ENCODE results near the gene ANKRD44. TPM values are rescaled to one million over a fixed set of nuclear protein-coding genes. Genes with fewer than 3 reads are reported as not detected.

Gene ANKRD44
- total RNA-seq, 1 donor from 2014 or later = 8.1 TPM

DNA sequence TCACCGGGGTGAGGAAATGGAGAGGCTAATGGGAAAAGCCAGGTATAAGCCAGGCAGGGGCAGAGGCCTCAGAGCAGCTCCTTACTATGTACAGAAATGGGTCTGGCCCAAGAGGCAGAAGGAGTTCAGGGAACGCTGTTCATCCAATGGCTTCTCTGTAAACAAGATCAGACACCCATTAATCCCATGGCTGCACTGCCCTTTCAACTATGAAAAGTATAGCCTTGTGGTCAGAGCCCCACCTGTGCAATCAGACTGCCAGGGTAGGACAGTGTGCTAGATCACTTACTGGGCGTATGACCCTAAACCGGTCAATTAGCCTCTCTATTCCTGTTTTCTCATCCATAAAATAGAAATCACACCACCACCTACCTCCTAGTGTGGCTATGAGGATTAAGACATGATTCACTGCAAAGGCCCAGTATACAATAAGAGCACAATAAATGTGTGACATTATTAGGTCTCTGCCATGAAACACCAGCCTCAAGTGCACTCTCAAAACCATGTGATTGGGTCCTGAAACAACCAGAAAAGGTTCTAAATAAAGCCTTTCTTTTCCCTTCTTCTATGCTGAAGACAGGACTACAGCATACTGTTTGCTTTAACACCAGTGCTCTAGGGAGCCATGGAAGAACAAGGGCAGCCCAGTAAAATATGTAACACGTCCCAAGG is 4.4 kb downstream of the ANKRD44 start:
- H3K4me1 Mint-ChIP-seq (ENCODE audit: unreplicated experiment) = peaks cover 24% of the 10 kb centered on the region
- H3K36me3 Mint-ChIP-seq (ENCODE audit: low read depth, unreplicated experiment) = no peaks in the 10 kb centered on the region
- no peak overlapping the region for H3K4me3 Mint-ChIP-seq (ENCODE audit: unreplicated experiment)

GRCh38 chr2:197304556-197305011 is 6.0 kb downstream of the ANKRD44 start:
- Mint-ChIP-seq H3K27ac (ENCODE audit: unreplicated experiment) (no peak overlapping the region), H3K27me3 (ENCODE audit: unreplicated experiment) (peaks cover 6% of the 10 kb centered on the region), H3K36me3 (ENCODE audit: low read depth, unreplicated experiment) (no peaks in the 10 kb centered on the region), H3K4me3 (ENCODE audit: unreplicated experiment) (no peak overlapping the region), H3K4me1 (ENCODE audit: unreplicated experiment) (peaks cover 20% of the 10 kb centered on the region), H3K9me3 (ENCODE audit: unreplicated experiment) (no peaks in the 10 kb centered on the region)
- no peak for DNase-seq (ENCODE audit: low spot score)
- TF ChIP-seq CTCF (IDR thresholded peaks at IDR 0.05; ENCODE audit: unreplicated experiment) = no peak

More for the DNA sequence above, 4.4 kb downstream of the ANKRD44 start:
- DNase-seq (ENCODE audit: low spot score) = no peak
- H3K27me3 Mint-ChIP-seq (ENCODE audit: unreplicated experiment) = peaks cover 4% of the 10 kb centered on the region
- H3K27ac Mint-ChIP-seq (ENCODE audit: unreplicated experiment) = no peak overlapping the region
- TF ChIP-seq CTCF (IDR thresholded peaks at IDR 0.05; ENCODE audit: unreplicated experiment) = no peak
- no peaks in the 10 kb centered on the region for H3K9me3 Mint-ChIP-seq (ENCODE audit: unreplicated experiment)

DNA sequence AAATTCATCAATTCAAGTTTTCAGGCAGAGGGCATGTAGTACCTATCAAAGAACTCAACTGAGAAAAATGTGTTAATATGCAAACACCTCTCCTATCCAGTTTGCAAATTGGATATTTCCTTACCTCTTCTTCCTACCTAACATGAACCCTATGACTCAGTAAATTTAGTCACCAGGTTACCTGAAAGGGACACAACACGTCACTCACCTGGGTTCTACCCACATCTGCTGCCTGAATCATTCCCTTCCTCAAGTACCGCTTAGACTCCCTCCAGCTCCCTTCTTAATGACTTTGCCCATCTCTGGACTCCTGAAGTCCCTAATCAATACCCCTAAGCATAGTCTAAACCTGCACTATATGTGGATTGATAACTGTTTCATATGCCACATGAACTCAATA is 10.4 kb downstream of the ANKRD44 start:
- TF ChIP-seq CTCF (IDR thresholded peaks at IDR 0.05; ENCODE audit: unreplicated experiment) = no peak
- DNase-seq (ENCODE audit: low spot score) = no peak
- Mint-ChIP-seq H3K4me1 (ENCODE audit: unreplicated experiment) (no peaks in the 10 kb centered on the region), H3K27me3 (ENCODE audit: unreplicated experiment) (peaks cover 4% of the 10 kb centered on the region), H3K4me3 (ENCODE audit: unreplicated experiment) (no peak overlapping the region), H3K36me3 (ENCODE audit: low read depth, unreplicated experiment) (no peaks in the 10 kb centered on the region), H3K9me3 (ENCODE audit: unreplicated experiment) (no peaks in the 10 kb centered on the region), H3K27ac (ENCODE audit: unreplicated experiment) (no peak overlapping the region)

- Mint-ChIP-seq H3K9me3 (ENCODE audit: unreplicated experiment) (no peaks in the 10 kb centered on the region), H3K4me3 (ENCODE audit: unreplicated experiment) (no peak overlapping the region), H3K27ac (ENCODE audit: unreplicated experiment) (no peak overlapping the region), H3K4me1 (ENCODE audit: unreplicated experiment) (no peaks in the 10 kb centered on the region), H3K27me3 (ENCODE audit: unreplicated experiment) (peaks cover 4% of the 10 kb centered on the region), H3K36me3 (ENCODE audit: low read depth, unreplicated experiment) (no peaks in the 10 kb centered on the region)
- no peak for TF ChIP-seq CTCF (IDR thresholded peaks at IDR 0.05; ENCODE audit: unreplicated experiment)
- DNase-seq (ENCODE audit: low spot score) = no peak
Measured at GRCh38 chr2:197298609-197299008, 12.0 kb downstream of the ANKRD44 start.

DNA sequence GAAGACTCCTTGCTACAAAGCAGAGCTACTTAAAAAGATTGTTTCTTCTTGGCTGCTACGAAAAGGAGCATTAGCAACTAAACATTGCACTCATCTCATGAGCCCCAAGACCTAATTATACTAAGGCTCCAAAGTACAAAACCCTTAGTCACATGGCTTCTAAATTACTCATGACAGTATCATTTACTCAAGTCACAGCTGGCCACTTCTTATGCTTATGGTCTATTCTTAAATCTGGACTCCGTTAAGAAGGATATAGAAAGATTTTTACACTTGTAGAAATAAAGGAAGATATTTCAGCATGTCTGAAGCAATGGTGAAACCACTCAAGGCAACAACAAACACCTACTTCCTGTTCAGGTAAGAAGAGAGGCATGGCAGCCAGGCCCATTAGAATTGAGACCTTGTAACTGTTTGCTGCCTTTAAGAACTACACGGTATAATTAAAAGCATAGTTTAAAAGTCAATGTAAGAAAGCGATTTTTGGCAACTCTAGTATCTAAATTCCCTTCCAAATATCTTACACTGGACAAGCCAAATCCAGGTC is 12.7 kb downstream of the ANKRD44 start:
- no peak overlapping the region for H3K27ac Mint-ChIP-seq (ENCODE audit: unreplicated experiment)
- no peak overlapping the region for H3K4me3 Mint-ChIP-seq (ENCODE audit: unreplicated experiment)
- H3K4me1 Mint-ChIP-seq (ENCODE audit: unreplicated experiment) = no peaks in the 10 kb centered on the region
- no peaks in the 10 kb centered on the region for H3K36me3 Mint-ChIP-seq (ENCODE audit: low read depth, unreplicated experiment)
- H3K27me3 Mint-ChIP-seq (ENCODE audit: unreplicated experiment) = peaks cover 4% of the 10 kb centered on the region
- no peak for TF ChIP-seq CTCF (IDR thresholded peaks at IDR 0.05; ENCODE audit: unreplicated experiment)
- no peak for DNase-seq (ENCODE audit: low spot score)
- H3K9me3 Mint-ChIP-seq (ENCODE audit: unreplicated experiment) = no peaks in the 10 kb centered on the region
